ENCODE results near the gene PTPRG. TPM values are rescaled to one million over a fixed set of nuclear protein-coding genes. Genes with fewer than 3 reads are reported as not detected.

PTPRG gene
- total and polyA plus RNA-seq, 2 experiments from 2014 or later: 24.4 to 131 TPM

GRCh38 chr3:62134061-62134496 is 572.7 kb downstream of the PTPRG start (continued):
- TF ChIP-seq REST (IDR thresholded peaks at IDR 0.05; ENCODE audit: unreplicated experiment) (no peak), ETS1 (IDR thresholded peaks at IDR 0.05) (no peak), ZNF331 (CRISPR knock-in tag; IDR thresholded peaks at IDR 0.05; ENCODE audit: low read depth) (no peak), CTCF (conservative IDR thresholded peaks at IDR 0.05; ENCODE audit: low read depth in 2 of 2) (no peak), CREB1 (CRISPR knock-in tag; IDR thresholded peaks at IDR 0.05; ENCODE audit: low read depth) (no peak), POLR2AphosphoS5 (IDR thresholded peaks at IDR 0.05; ENCODE audit: low read depth) (no peak)

GRCh38 chr3:62135741-62136140 is 574.4 kb downstream of the PTPRG start:
- Histone ChIP-seq H3K79me2 (replicated peaks; ENCODE audit: insufficient read depth) (no peaks in the 10 kb centered on the region; the same call in 1 of the 2 replicates), H3K9me2 (ENCODE audit: insufficient read depth) (no peaks in the 10 kb centered on the region), H3K4me3 (no peak overlapping the region), H3K27ac (ENCODE audit: low read depth) (no peak overlapping the region), H3K36me3 (ENCODE audit: insufficient read depth) (no peaks in the 10 kb centered on the region), H3K27me3 (ENCODE audit: insufficient read depth) (no peaks in the 10 kb centered on the region), H3K4me1 (ENCODE audit: insufficient read depth) (no peaks in the 10 kb centered on the region), H4K20me1 (replicated peaks; ENCODE audit: insufficient read depth) (no peaks in the 10 kb centered on the region), H3F3A (replicated peaks; ENCODE audit: low read depth) (no peaks in the 10 kb centered on the region), H3K4me2 (no peak overlapping the region), H2AFZ (no peak overlapping the region)
- Mint-ChIP-seq H3K27me3 (ENCODE audit: insufficient read depth, low read depth, poor library complexity) (peaks cover 2% of the 10 kb centered on the region), H3K36me3 (ENCODE audit: low read depth) (peaks cover 23% of the 10 kb centered on the region), H3K4me1 (peaks cover 4% of the 10 kb centered on the region; the same call in 2 of the 3 replicates), H3K9me3 (no peaks in the 10 kb centered on the region), H3K27ac (no peak overlapping the region), H3K4me3 (no peak overlapping the region)
- no peak for ATAC-seq
- no peak for DNase-seq (ENCODE audit: low spot score)
- no peak for TF ChIP-seq STAT1 (IDR thresholded peaks at IDR 0.05; ENCODE audit: unreplicated experiment)
- TF ChIP-seq JUNB (IDR thresholded peaks at IDR 0.05; ENCODE audit: unreplicated experiment): no peak
- no peak for TF ChIP-seq NANOG (IDR thresholded peaks at IDR 0.05; ENCODE audit: borderline replicate concordance)
- TF ChIP-seq EZH2phosphoT487 (IDR thresholded peaks at IDR 0.05; ENCODE audit: unreplicated experiment): no peak
- no peak for TF ChIP-seq CTCF (conservative IDR thresholded peaks at IDR 0.05; ENCODE audit: low read depth in 2 of 2)
- TF ChIP-seq CREB1 (CRISPR knock-in tag; IDR thresholded peaks at IDR 0.05; ENCODE audit: low read depth): no peak
- TF ChIP-seq ETS1 (IDR thresholded peaks at IDR 0.05): no peak
- no peak for TF ChIP-seq ZNF114 (CRISPR knock-in tag; IDR thresholded peaks at IDR 0.05)
- no peak for TF ChIP-seq ZNF331 (CRISPR knock-in tag; IDR thresholded peaks at IDR 0.05; ENCODE audit: low read depth)
- no peak for TF ChIP-seq REST (IDR thresholded peaks at IDR 0.05; ENCODE audit: unreplicated experiment)
- TF ChIP-seq POLR2AphosphoS5 (IDR thresholded peaks at IDR 0.05; ENCODE audit: low read depth): no peak
- TF ChIP-seq EZH2 (IDR thresholded peaks at IDR 0.05; ENCODE audit: low read depth, unreplicated experiment): no peak

Measured in GM23338 (cell line).